Ovary (tissue), 9 donors: ENCODE data around the gene NUS1. TPM values are rescaled to one million over a fixed set of nuclear protein-coding genes. Genes with fewer than 3 reads are reported as not detected.
"Not testable (repeated sequence)": the region's sequence is repeated elsewhere in the genome, so short reads cannot be mapped to it uniquely, and the experiment has no call there.

Experiments used
- DNase-seq, 5 donors: peaks; one replicate each; pipeline ENCODE4 v3.0.0-alpha.2; 2019 to 2020
- H3K27ac ChIP-seq, 2 donors: fragments of 200-600 bp; one replicate each; pipeline versions ENCODE4 v1.5.1 to v1.8.0; 2019 to 2022
- H3K27me3 ChIP-seq: fragments of 200-600 bp; one replicate; pipeline ENCODE4 v1.8.0; 2022
- H3K36me3 ChIP-seq: fragments of 200-600 bp; sonication (generic); one replicate; pipeline ENCODE4 v1.5.1; 2019
- H3K4me1 ChIP-seq: one replicate; pipeline ENCODE4 v1.8.1; 2013; ENCODE audit warnings: mild to moderate bottlenecking, moderate library complexity; ENCODE audit not compliant: insufficient read depth
- H3K4me3 ChIP-seq: fragments of 200-600 bp; sonication (generic); one replicate; pipeline ENCODE4 v1.5.1; 2017
- H3K9me3 ChIP-seq, 2 donors: fragments of 200-600 bp in 1 of 2; sonication (generic) in 1 of 2; one replicate each; pipeline versions ENCODE4 v1.5.1 to v1.8.1; 2013 to 2019; ENCODE audit warnings: mild to moderate bottlenecking in 1 of 2, moderate library complexity in 1 of 2
- CTCF ChIP-seq, 3 donors: fragments of 450-650 bp in 2 of 3; fragments of 200-600 bp in 1 of 3; IDR thresholded peaks; one replicate each; pipeline versions ENCODE4 v1.5.1 to v1.8.0; 2016 to 2022; ENCODE audit warnings: antibody characterized with exemption in 3 of 3, mild to moderate bottlenecking in 1 of 3
- EP300 ChIP-seq: sonication (generic); formaldehyde crosslinking; IDR thresholded peaks from one replicate; pipeline ENCODE4 v1.6.1; 2017; ENCODE audit warnings: antibody characterized with exemption
- POLR2A ChIP-seq: fragments of 450-650 bp; IDR thresholded peaks from one replicate; pipeline ENCODE4 v1.6.1; 2017; ENCODE audit warnings: antibody characterized with exemption, mild to moderate bottlenecking, moderate library complexity
- WGBS, 3 donors: extraction: QIAGEN DNeasy Blood & Tissue Kit in 1 of 3; methylation state at CpG; one replicate each; pipeline versions ENCODE4 v1.1.5 to v1.1.7; 2013 to 2017; 5-methylcytosine and 5-hydroxymethylcytosine counted together
- intact Hi-C, 4 donors: fragments of 100-400 bp; cut with DNase I; formaldehyde crosslinking; loops; one replicate each; pipeline versions ENCODE4 v1.11.0 to v1.15.1; 2022 to 2023
- polyA plus RNA-seq, 2 donors: library from polyadenylated mRNA; stranded (reverse); fragments of 200-250 nt in 1 of 2; fragments of 350-450 nt in 1 of 2; fragmentation: Illumina TruSeq in 1 of 2; extraction: RNeasy Lipid Tissue Mini Kit (QIAGEN cat#74804) in 1 of 2; gene quantifications; one replicate each; pipeline ENCODE4 v1.2.3, GENCODE V29; 2013 to 2014
- total RNA-seq, 7 donors: library from RNA; depleted of rRNA in 2 of 7; stranded (reverse); fragments of >200 nt in 2 of 7; fragmentation: NEBNext Ultra II Directional in 3 of 7; extraction: Animal tissue kit (Norgen Biotek cat#: 25700) in 3 of 7; gene quantifications; one replicate each; pipeline versions ENCODE4 v1.1.0 to v1.2.4, GENCODE V29; 2016 to 2023
- donor health status: DM: no; HTN: no; CAD: no; lungs with moderate emphysema.
- donor health status: DM: no; HTN: no; CAD: no.
- donor health status: Bipolar disorder and iron deficiency.
- donor health status: DM: yes; HTN: yes; CAD: no.
- donor health status: DM: no; HTN: no; CAD: no.
- donor health status: DM: yes; HTN: yes; CAD: no.

The NUS1 gene
- total and polyA plus RNA-seq, 9 donors, result 14.6 to 29.2 (median 25.2) TPM

GRCh38 chr6:117729613-117730012 lies 54.3 kb downstream of the NUS1 start:
- Histone ChIP-seq H3K27ac (no peak overlapping the region), H3K4me3 (no peak overlapping the region), H3K36me3 (no peaks in the 10 kb centered on the region), H3K4me1 (no peaks in the 10 kb centered on the region), H3K9me3 (no peaks in the 10 kb centered on the region), H3K27me3 (no peaks in the 10 kb centered on the region)
- no peak for DNase-seq
- intact Hi-C loops, result no loop called here
- 39 to 52% (median 50%) methylated on average over 1 of the region's 1 CpG for WGBS, 3 donors
- no peak for TF ChIP-seq CTCF (IDR thresholded peaks at IDR 0.05)
- no peak for TF ChIP-seq POLR2A

GRCh38 chr6:117733341-117733740 lies 58.1 kb downstream of the NUS1 start:
- 88 to 95% (median 94%) methylated on average over 1 of the region's 1 CpG for WGBS, 3 donors
- Histone ChIP-seq H3K4me3 (no peak overlapping the region), H3K36me3 (no peaks in the 10 kb centered on the region), H3K9me3 (no peaks in the 10 kb centered on the region), H3K27ac (no peak overlapping the region), H3K4me1 (no peaks in the 10 kb centered on the region), H3K27me3 (no peaks in the 10 kb centered on the region)
- DNase-seq, result no peak
- no peak for TF ChIP-seq EP300
- TF ChIP-seq POLR2A, result no peak
- no peak for TF ChIP-seq CTCF (IDR thresholded peaks at IDR 0.05)
- intact Hi-C loops, result no loop called here

- TF ChIP-seq POLR2A (no peak), EP300 (no peak), CTCF (IDR thresholded peaks at IDR 0.05) (no peak)
- H3K9me3 ChIP-seq, result no peaks in the 10 kb centered on the region
- DNase-seq, result no peak
- no peaks in the 10 kb centered on the region for H3K27me3 ChIP-seq
- no peaks in the 10 kb centered on the region for H3K36me3 ChIP-seq
- no peak overlapping the region for H3K4me3 ChIP-seq
- intact Hi-C loops, result no loop called here
- no peak overlapping the region for H3K27ac ChIP-seq
- WGBS, 3 donors, result 78 to 81% (median 80%) methylated on average over 4 of the region's 4 CpGs
- no peaks in the 10 kb centered on the region for H3K4me1 ChIP-seq
Measured at GRCh38 chr6:117739869-117740268, 64.6 kb downstream of the NUS1 start.

GRCh38 chr6:117740605-117741004 lies 65.3 kb downstream of the NUS1 start:
- Histone ChIP-seq H3K4me3 (no peak overlapping the region), H3K36me3 (no peaks in the 10 kb centered on the region), H3K27ac (no peak overlapping the region), H3K9me3 (no peaks in the 10 kb centered on the region), H3K4me1 (no peaks in the 10 kb centered on the region), H3K27me3 (no peaks in the 10 kb centered on the region)
- 49 to 56% (median 52%) methylated on average over 2 of the region's 2 CpGs for whole genome bisulfite sequencing, 3 donors
- no peak for DNase-seq
- intact Hi-C loops, result no loop called here
- no peak for TF ChIP-seq EP300
- no peak for TF ChIP-seq POLR2A

- H3K4me3 ChIP-seq, H3K27me3 ChIP-seq, DNase-seq, H3K9me3 ChIP-seq, H3K4me1 ChIP-seq, H3K36me3 ChIP-seq, H3K27ac ChIP-seq: not testable (repeated sequence)
- 95 to 96% (median 96%) methylated on average over 16 to 25 of the region's 25 CpGs for WGBS, 3 donors
- intact Hi-C loops, result loop anchor here in 1 of 4 donors (5.0 kb wide), 1 partner anchor 1422 kb away; no protein-coding TSS in a partner anchor
Measured at GRCh38 chr6:117750675-117751074, 75.4 kb downstream of the NUS1 start.

Other genes with a start within 250 kb of the NUS1 start
- gene ROS1, start 249.5 kb upstream of the NUS1 start, total RNA-seq, result under 1 TPM in 4 of 7 donors, not detected in 3; under 0.01 to 0.62 (median 0.14) TPM
- gene ROS1, start 249.5 kb upstream of the NUS1 start, polyA plus RNA-seq, result not detected
- gene DCBLD1, start 192.8 kb upstream of the NUS1 start, total RNA-seq, result 1 to 10 TPM; 2.8 to 4.2 (median 3.3) TPM
- 1 to 10 TPM; 2.3 to 9.2 TPM for gene DCBLD1, start 192.8 kb upstream of the NUS1 start, polyA plus RNA-seq
- gene GOPC, start 73.0 kb upstream of the NUS1 start, total RNA-seq, result 10 to 100 TPM; 19.2 to 27.6 (median 26.2) TPM
- 10 to 100 TPM; 17.0 to 23.4 TPM for gene GOPC, start 73.0 kb upstream of the NUS1 start, polyA plus RNA-seq
- gene SLC35F1, start 231.8 kb downstream of the NUS1 start, total RNA-seq, result under 1 TPM in 6 of 7 donors, not detected in 1; 0.08 to 0.51 (median 0.24) TPM
- gene SLC35F1, start 231.8 kb downstream of the NUS1 start, polyA plus RNA-seq, result 1 to 10 TPM in 1 of 2 donors, under 1 TPM in 1; 0.10 to 2.5 TPM